ENCODE results near the gene SPOCK1. TPM values are rescaled to one million over a fixed set of nuclear protein-coding genes. Genes with fewer than 3 reads are reported as not detected.
"Not testable (repeated sequence)": the region's sequence is repeated elsewhere in the genome, so short reads cannot be mapped to it uniquely, and the experiment has no call there.

The SPOCK1 gene
- total and polyA plus RNA-seq, 5 donors from 2014 or later = 0.27 TPM; not detected in 4

GRCh38 chr5:137265457-137265856 lies 233.7 kb downstream of the SPOCK1 start:
- Histone ChIP-seq H3K27ac (ENCODE audit: insufficient read depth, low read length, poor library complexity, severe bottlenecking) (no peak overlapping the region), H3K4me3 (ENCODE audit: low read depth, low read length) (no peak overlapping the region), H3K9me3 (ENCODE audit: control insufficient read depth in 2 of 2, low read length in 2 of 2) (no peaks in the 10 kb centered on the region), H3K4me1 (ENCODE audit: control insufficient read depth, insufficient read depth, low read length, poor library complexity, severe bottlenecking) (no peaks in the 10 kb centered on the region), H3K36me3 (ENCODE audit: control insufficient read depth, insufficient read depth, low read length) (no peaks in the 10 kb centered on the region), H3K27me3 (ENCODE audit: control insufficient read depth, insufficient read depth, low read length) (no peaks in the 10 kb centered on the region)
- no peaks in the 10 kb centered on the region for H3K36me3 Mint-ChIP-seq
- DNase-seq (no peak), ATAC-seq (ENCODE audit: low read depth in 2 of 2) (no peak)
- no peak overlapping the region for H3K27ac Mint-ChIP-seq
- H3K4me3 Mint-ChIP-seq = no peak overlapping the region
- H3K27me3 Mint-ChIP-seq = peaks cover 14% of the 10 kb centered on the region
- H3K4me1 Mint-ChIP-seq = no peaks in the 10 kb centered on the region
- peaks cover 0 to 4% (median 1%) of the 10 kb centered on the region in 7 donors for H3K9me3 Mint-ChIP-seq

DNA sequence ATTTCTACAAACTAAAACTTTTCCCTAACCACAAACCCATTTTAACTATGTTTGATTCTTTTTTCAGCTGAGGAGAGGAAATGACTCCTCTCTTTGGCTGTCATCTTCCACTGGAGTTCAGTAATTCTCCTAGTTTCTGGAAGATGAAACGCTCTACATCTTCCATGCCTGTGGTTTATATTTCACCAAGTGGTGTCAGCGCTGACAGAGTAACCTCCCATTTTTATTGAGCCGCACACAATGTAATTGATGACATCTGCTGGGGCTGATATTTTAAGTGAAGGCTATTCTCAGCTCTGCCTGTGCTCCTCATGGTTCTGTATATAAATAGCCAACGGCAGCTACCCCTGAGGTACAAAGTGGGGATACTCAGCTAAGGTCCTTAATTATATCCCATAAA lies 234.6 kb downstream of the SPOCK1 start:
- Histone ChIP-seq H3K4me3 (ENCODE audit: low read depth, low read length) (no peak overlapping the region), H3K4me1 (ENCODE audit: control insufficient read depth, insufficient read depth, low read length, poor library complexity, severe bottlenecking) (no peaks in the 10 kb centered on the region), H3K27me3 (ENCODE audit: control insufficient read depth, insufficient read depth, low read length) (no peaks in the 10 kb centered on the region), H3K36me3 (ENCODE audit: control insufficient read depth, insufficient read depth, low read length) (no peaks in the 10 kb centered on the region), H3K9me3 (ENCODE audit: control insufficient read depth in 2 of 2, low read length in 2 of 2) (no peaks in the 10 kb centered on the region), H3K27ac (ENCODE audit: insufficient read depth, low read length, poor library complexity, severe bottlenecking) (no peak overlapping the region)
- no peaks in the 10 kb centered on the region for H3K36me3 Mint-ChIP-seq
- DNase-seq = no peak
- peaks cover 14% of the 10 kb centered on the region for H3K27me3 Mint-ChIP-seq
- H3K27ac Mint-ChIP-seq = no peak overlapping the region
- no peak for ATAC-seq (ENCODE audit: low read depth in 2 of 2)
- no peaks in the 10 kb centered on the region for H3K4me1 Mint-ChIP-seq
- H3K9me3 Mint-ChIP-seq = peaks cover 0 to 4% (median 1%) of the 10 kb centered on the region in 7 donors
- H3K4me3 Mint-ChIP-seq = no peak overlapping the region

DNA sequence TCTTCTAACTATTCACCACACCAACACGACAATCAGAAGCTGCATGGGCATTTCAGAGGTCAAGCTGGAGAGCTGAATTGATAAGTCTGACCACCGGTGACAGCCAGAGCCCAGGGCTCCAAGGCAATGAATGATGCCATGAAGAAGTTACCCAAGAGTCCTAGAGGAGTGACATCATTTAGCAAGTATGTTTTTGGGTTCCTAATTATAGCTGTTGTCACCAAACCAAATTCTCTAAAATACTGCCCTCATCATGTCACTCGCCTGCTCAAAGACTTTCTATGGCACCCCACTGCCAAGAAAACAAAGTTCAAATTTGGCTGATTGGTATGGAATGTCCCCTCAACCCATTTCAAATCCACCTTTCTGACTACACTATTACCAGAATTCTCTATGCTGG lies 235.1 kb downstream of the SPOCK1 start:
- Mint-ChIP-seq H3K27me3 (peaks cover 14% of the 10 kb centered on the region), H3K36me3 (no peaks in the 10 kb centered on the region), H3K4me3 (no peak overlapping the region), H3K4me1 (no peaks in the 10 kb centered on the region), H3K9me3 (peaks cover 0 to 4% (median 1%) of the 10 kb centered on the region in 7 donors), H3K27ac (no peak overlapping the region)
- H3K36me3 ChIP-seq (ENCODE audit: control insufficient read depth, insufficient read depth, low read length) = no peaks in the 10 kb centered on the region
- no peaks in the 10 kb centered on the region for H3K27me3 ChIP-seq (ENCODE audit: control insufficient read depth, insufficient read depth, low read length)
- no peak overlapping the region for H3K27ac ChIP-seq (ENCODE audit: insufficient read depth, low read length, poor library complexity, severe bottlenecking)
- no peaks in the 10 kb centered on the region for H3K9me3 ChIP-seq (ENCODE audit: control insufficient read depth in 2 of 2, low read length in 2 of 2)
- DNase-seq (no peak), ATAC-seq (ENCODE audit: low read depth in 2 of 2) (no peak)
- no peaks in the 10 kb centered on the region for H3K4me1 ChIP-seq (ENCODE audit: control insufficient read depth, insufficient read depth, low read length, poor library complexity, severe bottlenecking)
- no peak overlapping the region for H3K4me3 ChIP-seq (ENCODE audit: low read depth, low read length)

- Mint-ChIP-seq H3K27ac (no peak overlapping the region), H3K4me1 (no peaks in the 10 kb centered on the region), H3K36me3 (no peaks in the 10 kb centered on the region), H3K4me3 (no peak overlapping the region), H3K9me3 (peaks cover 0 to 4% (median 1%) of the 10 kb centered on the region in 7 donors), H3K27me3 (peaks cover 14% of the 10 kb centered on the region)
- Histone ChIP-seq H3K4me1 (ENCODE audit: control insufficient read depth, insufficient read depth, low read length, poor library complexity, severe bottlenecking) (no peaks in the 10 kb centered on the region), H3K27ac (ENCODE audit: insufficient read depth, low read length, poor library complexity, severe bottlenecking) (no peak overlapping the region), H3K27me3 (ENCODE audit: control insufficient read depth, insufficient read depth, low read length) (no peaks in the 10 kb centered on the region), H3K9me3 (ENCODE audit: control insufficient read depth in 2 of 2, low read length in 2 of 2) (no peaks in the 10 kb centered on the region), H3K4me3 (ENCODE audit: low read depth, low read length) (no peak overlapping the region), H3K36me3 (ENCODE audit: control insufficient read depth, insufficient read depth, low read length) (no peaks in the 10 kb centered on the region)
- no peak for DNase-seq
- no peak for ATAC-seq (ENCODE audit: low read depth in 2 of 2)
Observed at GRCh38 chr5:137263371-137264005, 235.6 kb downstream of the SPOCK1 start.

GRCh38 chr5:137262818-137263217 lies 236.3 kb downstream of the SPOCK1 start:
- H3K4me1 ChIP-seq (ENCODE audit: control insufficient read depth, insufficient read depth, low read length, poor library complexity, severe bottlenecking) = no peaks in the 10 kb centered on the region
- no peak overlapping the region for H3K27ac ChIP-seq (ENCODE audit: insufficient read depth, low read length, poor library complexity, severe bottlenecking)
- Mint-ChIP-seq H3K4me1 (no peaks in the 10 kb centered on the region), H3K9me3 (peaks cover 0 to 4% (median 1%) of the 10 kb centered on the region in 7 donors), H3K27me3 (peaks cover 9% of the 10 kb centered on the region), H3K4me3 (no peak overlapping the region), H3K27ac (no peak overlapping the region), H3K36me3 (no peaks in the 10 kb centered on the region)
- H3K4me3 ChIP-seq (ENCODE audit: low read depth, low read length) = no peak overlapping the region
- no peaks in the 10 kb centered on the region for H3K36me3 ChIP-seq (ENCODE audit: control insufficient read depth, insufficient read depth, low read length)
- no peaks in the 10 kb centered on the region for H3K9me3 ChIP-seq (ENCODE audit: control insufficient read depth in 2 of 2, low read length in 2 of 2)
- ATAC-seq (ENCODE audit: low read depth in 2 of 2) = no peak
- no peaks in the 10 kb centered on the region for H3K27me3 ChIP-seq (ENCODE audit: control insufficient read depth, insufficient read depth, low read length)
- DNase-seq = no peak

GRCh38 chr5:137260820-137261695 lies 238.1 kb downstream of the SPOCK1 start:
- Histone ChIP-seq H3K9me3 (ENCODE audit: control insufficient read depth in 2 of 2, low read length in 2 of 2) (no peaks in the 10 kb centered on the region), H3K27me3 (ENCODE audit: control insufficient read depth, insufficient read depth, low read length) (no peaks in the 10 kb centered on the region), H3K4me1 (ENCODE audit: control insufficient read depth, insufficient read depth, low read length, poor library complexity, severe bottlenecking) (no peaks in the 10 kb centered on the region), H3K27ac (ENCODE audit: insufficient read depth, low read length, poor library complexity, severe bottlenecking) (no peak overlapping the region), H3K4me3 (ENCODE audit: low read depth, low read length) (no peak overlapping the region), H3K36me3 (ENCODE audit: control insufficient read depth, insufficient read depth, low read length) (no peaks in the 10 kb centered on the region)
- Mint-ChIP-seq H3K36me3 (no peaks in the 10 kb centered on the region), H3K27me3 (peaks cover 4% of the 10 kb centered on the region), H3K9me3 (peaks cover 0 to 4% (median 0%) of the 10 kb centered on the region in 7 donors), H3K27ac (no peak overlapping the region), H3K4me1 (no peaks in the 10 kb centered on the region), H3K4me3 (no peak overlapping the region)
- DNase-seq = no peak
- no peak for ATAC-seq (ENCODE audit: low read depth in 2 of 2)

- H3K9me3 Mint-ChIP-seq; H3K4me1 ChIP-seq (ENCODE audit: control insufficient read depth, insufficient read depth, low read length, poor library complexity, severe bottlenecking); H3K27ac ChIP-seq (ENCODE audit: insufficient read depth, low read length, poor library complexity, severe bottlenecking); H3K4me1 Mint-ChIP-seq; H3K4me3 Mint-ChIP-seq; H3K27me3 Mint-ChIP-seq; H3K27ac Mint-ChIP-seq; DNase-seq; H3K36me3 ChIP-seq (ENCODE audit: control insufficient read depth, insufficient read depth, low read length); H3K36me3 Mint-ChIP-seq; H3K9me3 ChIP-seq (ENCODE audit: control insufficient read depth in 2 of 2, low read length in 2 of 2); ATAC-seq (ENCODE audit: low read depth in 2 of 2); H3K4me3 ChIP-seq (ENCODE audit: low read depth, low read length); H3K27me3 ChIP-seq (ENCODE audit: control insufficient read depth, insufficient read depth, low read length): not testable (repeated sequence)
Observed at GRCh38 chr5:137259115-137259514, 240.0 kb downstream of the SPOCK1 start.

All from CD4-positive, CD25-positive, alpha-beta regulatory T cell (primary cell).